ENCODE measurements around the gene NFAM1.

- TF ChIP-seq POLR2A (IDR thresholded peaks at IDR 0.05; ENCODE audit: low read length) (no peak), GATA1 (IDR thresholded peaks at IDR 0.05; ENCODE audit: low read depth, low read length) (no peak)
Observed at GRCh38 chr22:42475122-42475521, 42.9 kb upstream of the NFAM1 start.

Data from erythroblast (primary cell).